HTERT RPE-1 (cell line): ENCODE measurements around the gene TMEM229B.

ENCODE experiments used
- in situ Hi-C: fragments of 300-500 bp; cut with MboI; formaldehyde crosslinking; loops from 4 replicates; pipeline ENCODE4 v1.14.3; 2020; ENCODE audit warnings: low sequenced_read_pairs

TMEM229B gene

GRCh38 chr14:67515386-67516079, 27.0 kb upstream of the TMEM229B start:
- in situ Hi-C loops = no loop called here

- in situ Hi-C loops = no loop called here
These were observed 26.3 kb upstream of the TMEM229B start for GRCh38 chr14:67514650-67515385.

- in situ Hi-C loops = no loop called here
These were observed 25.7 kb upstream of the TMEM229B start for GRCh38 chr14:67514203-67514607.

GRCh38 chr14:67513631-67514108, 25.1 kb upstream of the TMEM229B start:
- in situ Hi-C loops = no loop called here

- in situ Hi-C loops = no loop called here
These were observed 24.2 kb upstream of the TMEM229B start for GRCh38 chr14:67512463-67513310.

GRCh38 chr14:67510836-67511235, 22.3 kb upstream of the TMEM229B start:
- in situ Hi-C loops = no loop called here

- in situ Hi-C loops = no loop called here
These were observed 21.6 kb upstream of the TMEM229B start for GRCh38 chr14:67510121-67510520.

- in situ Hi-C loops = no loop called here
These were observed 20.4 kb upstream of the TMEM229B start for GRCh38 chr14:67508956-67509355.

GRCh38 chr14:67505254-67505653, 16.7 kb upstream of the TMEM229B start:
- in situ Hi-C loops = no loop called here

- in situ Hi-C loops = no loop called here
These were observed 14.8 kb upstream of the TMEM229B start for GRCh38 chr14:67503331-67503730.

- in situ Hi-C loops = no loop called here
These were observed 14.3 kb upstream of the TMEM229B start for GRCh38 chr14:67502867-67503266.

- in situ Hi-C loops = no loop called here
These were observed 13.1 kb upstream of the TMEM229B start for GRCh38 chr14:67501670-67502069.

- in situ Hi-C loops = no loop called here
These were observed 12.5 kb upstream of the TMEM229B start for GRCh38 chr14:67500981-67501380.

GRCh38 chr14:67497716-67498115, 9.2 kb upstream of the TMEM229B start:
- in situ Hi-C loops = no loop called here

- in situ Hi-C loops = no loop called here
These were observed 8.7 kb upstream of the TMEM229B start for GRCh38 chr14:67497216-67497615.

GRCh38 chr14:67495827-67496226, 7.3 kb upstream of the TMEM229B start:
- in situ Hi-C loops = no loop called here

GRCh38 chr14:67493092-67493717, 4.7 kb upstream of the TMEM229B start:
- in situ Hi-C loops = no loop called here

GRCh38 chr14:67492538-67492937, 4.0 kb upstream of the TMEM229B start:
- in situ Hi-C loops = no loop called here

- in situ Hi-C loops = no loop called here
These were observed 3.4 kb upstream of the TMEM229B start for GRCh38 chr14:67491741-67492507.

- in situ Hi-C loops = no loop called here
These were observed 2.8 kb upstream of the TMEM229B start for GRCh38 chr14:67491285-67491684.
